ENCODE data around the gene PRM1.

DNA sequence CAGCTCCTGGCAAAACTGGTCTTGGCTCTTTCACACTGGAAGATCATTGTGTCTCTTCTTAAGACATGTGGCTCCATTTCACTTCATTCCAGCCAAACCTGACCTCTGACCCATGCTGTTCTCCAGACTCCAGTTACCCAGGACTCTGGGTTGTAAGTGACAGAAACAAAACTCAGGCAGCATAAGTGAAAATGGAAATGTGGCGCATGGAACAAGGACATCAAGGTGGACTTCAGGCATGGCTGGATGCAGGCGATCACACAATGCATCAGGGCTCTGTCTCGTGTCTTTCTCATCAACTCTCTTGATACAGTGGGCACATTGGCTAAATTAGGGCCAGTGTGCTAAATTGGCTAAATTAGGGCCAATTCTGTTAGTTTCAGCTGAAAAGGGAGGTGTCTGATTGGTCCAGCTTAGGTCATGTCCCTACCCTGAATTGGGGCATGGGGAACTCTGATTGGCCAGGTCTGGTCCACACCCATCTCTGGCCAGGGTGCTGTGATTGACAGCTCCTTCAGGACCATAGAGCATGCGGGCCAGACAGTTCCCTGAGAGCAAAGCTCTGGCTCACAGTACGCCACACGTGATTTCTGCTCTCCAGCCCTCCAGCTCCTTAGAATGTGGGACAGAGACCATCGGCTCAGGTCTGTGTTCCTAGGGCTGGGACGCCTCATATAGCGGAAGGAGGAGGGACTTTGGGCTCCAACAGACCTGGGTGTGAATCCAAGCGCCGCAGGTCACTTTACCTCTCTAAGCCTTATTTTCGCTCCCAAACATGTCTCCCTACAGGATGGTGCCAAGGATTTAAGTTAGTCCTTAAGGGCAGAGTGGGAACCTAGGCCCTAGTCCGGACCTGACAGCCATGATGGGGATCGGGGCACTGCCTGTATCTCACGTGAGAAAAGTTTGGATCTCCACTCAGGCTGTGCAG lies 42.6 kb downstream of the PRM1 start:
- TF ChIP-seq, protein P1, sequence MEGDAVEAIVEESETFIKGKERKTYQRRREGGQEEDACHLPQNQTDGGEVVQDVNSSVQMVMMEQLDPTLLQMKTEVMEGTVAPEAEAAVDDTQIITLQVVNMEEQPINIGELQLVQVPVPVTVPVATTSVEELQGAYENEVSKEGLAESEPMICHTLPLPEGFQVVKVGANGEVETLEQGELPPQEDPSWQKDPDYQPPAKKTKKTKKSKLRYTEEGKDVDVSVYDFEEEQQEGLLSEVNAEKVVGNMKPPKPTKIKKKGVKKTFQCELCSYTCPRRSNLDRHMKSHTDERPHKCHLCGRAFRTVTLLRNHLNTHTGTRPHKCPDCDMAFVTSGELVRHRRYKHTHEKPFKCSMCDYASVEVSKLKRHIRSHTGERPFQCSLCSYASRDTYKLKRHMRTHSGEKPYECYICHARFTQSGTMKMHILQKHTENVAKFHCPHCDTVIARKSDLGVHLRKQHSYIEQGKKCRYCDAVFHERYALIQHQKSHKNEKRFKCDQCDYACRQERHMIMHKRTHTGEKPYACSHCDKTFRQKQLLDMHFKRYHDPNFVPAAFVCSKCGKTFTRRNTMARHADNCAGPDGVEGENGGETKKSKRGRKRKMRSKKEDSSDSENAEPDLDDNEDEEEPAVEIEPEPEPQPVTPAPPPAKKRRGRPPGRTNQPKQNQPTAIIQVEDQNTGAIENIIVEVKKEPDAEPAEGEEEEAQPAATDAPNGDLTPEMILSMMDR (conservative IDR thresholded peaks at IDR 0.05; ENCODE audit: low read length), result no peak
- no peak for TF ChIP-seq EZH2phosphoT487 (IDR thresholded peaks at IDR 0.05; ENCODE audit: borderline replicate concordance, low read depth, low read length)

Data from OCI-LY7 (cell line).